Trophoblast cell (in vitro differentiated cells and primary cell): ENCODE results near the gene CRYAA.

ENCODE experiments used
- DNase-seq, 2 donors: peaks; one replicate each; pipeline ENCODE4 v3.0.0-alpha.2; 2016
- H2AFZ ChIP-seq: 2 replicates; pipeline ENCODE4 v1.6.1; 2013; ENCODE audit warnings: low read length, moderate library complexity, mild to moderate bottlenecking; ENCODE audit not compliant: insufficient read depth, poor library complexity
- H2AK5ac ChIP-seq: 2 replicates; pipeline ENCODE4 v1.6.1; 2013; ENCODE audit warnings: mild to moderate bottlenecking, low read length
- H2BK120ac ChIP-seq: 2 replicates; pipeline ENCODE4 v1.6.1; 2013; ENCODE audit warnings: low read length, mild to moderate bottlenecking, moderate library complexity; ENCODE audit not compliant: insufficient read depth, poor library complexity
- H2BK12ac ChIP-seq: 2 replicates; pipeline ENCODE4 v1.6.1; 2013; ENCODE audit warnings: mild to moderate bottlenecking, low read length, moderate library complexity
- H2BK5ac ChIP-seq: 2 replicates; pipeline ENCODE4 v1.6.1; 2013; ENCODE audit warnings: low read length, low read depth, moderate library complexity, mild to moderate bottlenecking; ENCODE audit not compliant: poor library complexity
- H3K14ac ChIP-seq: 2 replicates; pipeline ENCODE4 v1.6.1; 2013; ENCODE audit warnings: mild to moderate bottlenecking, low read length
- H3K18ac ChIP-seq: 2 replicates; pipeline ENCODE4 v1.6.1; 2013; ENCODE audit warnings: mild to moderate bottlenecking, low read length
- H3K23ac ChIP-seq: 2 replicates; pipeline ENCODE4 v1.6.1; 2013; ENCODE audit warnings: low read length
- H3K27ac ChIP-seq: 2 replicates; pipeline ENCODE4 v1.5.1; 2013; ENCODE audit warnings: low read depth, mild to moderate bottlenecking, inconsistent platforms, low read length, moderate library complexity
- H3K27me3 ChIP-seq: 2 replicates; pipeline ENCODE4 v1.6.1; 2013; ENCODE audit warnings: inconsistent platforms, mild to moderate bottlenecking, low read length, moderate library complexity; ENCODE audit not compliant: insufficient read depth
- H3K36me3 ChIP-seq, 2 experiments: 1 replicate in 1 of 2; 2 replicates in 1 of 2; pipeline ENCODE4 v1.6.1; 2013; ENCODE audit warnings: low read length in 2 of 2, mild to moderate bottlenecking in 2 of 2, moderate library complexity in 1 of 2; ENCODE audit not compliant: insufficient read depth in 2 of 2, control insufficient read depth in 1 of 2
- H3K4ac ChIP-seq: 2 replicates; pipeline ENCODE4 v1.6.1; 2013; ENCODE audit warnings: low read depth, mild to moderate bottlenecking, low read length, moderate library complexity
- H3K4me1 ChIP-seq, 2 experiments: 1 replicate in 1 of 2; 2 replicates in 1 of 2; pipeline ENCODE4 v1.6.1; 2013; ENCODE audit warnings: low read length in 2 of 2, mild to moderate bottlenecking in 2 of 2, moderate library complexity in 1 of 2; ENCODE audit not compliant: insufficient read depth in 2 of 2, control insufficient read depth in 1 of 2
- H3K4me2 ChIP-seq: 2 replicates; pipeline ENCODE4 v1.6.1; 2013; ENCODE audit warnings: inconsistent platforms, mild to moderate bottlenecking, low read length, moderate library complexity
- H3K4me3 ChIP-seq: 2 replicates; pipeline ENCODE4 v1.5.1; 2013; ENCODE audit warnings: mild to moderate bottlenecking, low read depth, low read length, inconsistent platforms
- H3K79me1 ChIP-seq: one replicate; pipeline ENCODE4 v1.6.1; 2013; ENCODE audit warnings: low read length
- H3K79me2 ChIP-seq: 2 replicates; pipeline ENCODE4 v1.6.1; 2013; ENCODE audit warnings: low read length, mild to moderate bottlenecking; ENCODE audit not compliant: control insufficient read depth, insufficient read depth, poor library complexity
- H3K9ac ChIP-seq: 2 replicates; pipeline ENCODE4 v1.6.1; 2013; ENCODE audit warnings: mild to moderate bottlenecking, low read length
- H3K9me3 ChIP-seq: 2 replicates; pipeline ENCODE4 v1.6.1; 2013; ENCODE audit warnings: low read depth, mild to moderate bottlenecking, control low read depth, inconsistent platforms, low read length; ENCODE audit not compliant: insufficient read depth
- H4K12ac ChIP-seq: 2 replicates; pipeline ENCODE4 v1.6.1; 2013; ENCODE audit warnings: low read depth, mild to moderate bottlenecking, low read length, moderate library complexity
- H4K8ac ChIP-seq: 2 replicates; pipeline ENCODE4 v1.6.1; 2013; ENCODE audit warnings: low read depth, mild to moderate bottlenecking, low read length, moderate library complexity
- H4K91ac ChIP-seq: one replicate; pipeline ENCODE4 v1.6.1; 2013; ENCODE audit warnings: low read depth, mild to moderate bottlenecking, low read length, moderate library complexity
- WGBS: extraction: QIAGEN DNeasy Blood & Tissue Kit; methylation state at CpG from one replicate; pipeline ENCODE4 v1.1.7; 2013; ENCODE audit warnings: missing lambda C conversion rate; ENCODE audit not compliant: insufficient read length, insufficient coverage; ENCODE audit errors: extremely low coverage; 5-methylcytosine and 5-hydroxymethylcytosine counted together

The CRYAA gene

DNA sequence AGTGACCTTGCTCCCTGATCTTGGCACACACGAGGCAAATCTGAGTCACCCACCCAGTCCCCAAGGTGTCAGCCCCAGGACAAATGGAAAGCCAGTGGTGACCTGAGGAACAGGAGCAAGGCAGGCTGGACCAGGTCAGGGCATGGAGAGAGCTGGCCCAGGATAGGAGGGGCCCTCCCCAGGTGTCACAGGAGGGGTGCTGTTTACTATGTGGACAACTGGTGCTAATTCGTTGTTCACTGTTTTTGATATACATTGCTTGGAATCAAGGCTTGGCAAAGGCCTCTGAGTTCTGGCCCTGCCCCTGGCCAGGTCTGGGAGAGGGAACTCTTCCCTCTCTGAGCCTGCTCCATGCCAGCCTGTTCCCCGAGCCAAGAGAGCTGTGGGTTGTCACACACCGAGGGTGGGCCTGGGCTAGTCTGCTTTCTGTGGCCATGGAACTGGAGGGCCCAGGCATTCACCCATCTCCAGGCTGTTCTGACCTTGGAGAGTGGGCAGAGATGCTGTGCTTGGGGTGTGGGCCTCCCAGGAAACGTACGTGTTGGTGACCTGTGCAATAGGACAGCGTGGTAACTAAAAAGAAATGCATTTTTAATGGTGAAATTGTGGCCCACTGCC, 41.8 kb downstream of the CRYAA start:
- Histone ChIP-seq H3K36me3 (no peaks in the 10 kb centered on the region), H3K4me2 (no peak overlapping the region), H3K23ac (no peak overlapping the region), H3K27me3 (no peaks in the 10 kb centered on the region), H2BK5ac (no peak overlapping the region), H3K9me3 (peaks cover 8% of the 10 kb centered on the region), H2AFZ (no peak overlapping the region), H3K4me1 (no peaks in the 10 kb centered on the region), H3K79me1 (no peaks in the 10 kb centered on the region), H2BK12ac (no peak overlapping the region), H4K8ac (no peak overlapping the region), H3K18ac (no peak overlapping the region), H4K12ac (no peak overlapping the region), H3K4ac (no peak overlapping the region), H3K9ac (no peak overlapping the region), H4K91ac (no peak overlapping the region), H3K79me2 (no peaks in the 10 kb centered on the region), H3K4me3 (no peak overlapping the region), H3K27ac (no peak overlapping the region), H2BK120ac (no peak overlapping the region), H3K14ac (no peak overlapping the region), H2AK5ac (no peak overlapping the region)
- no CpG with 5 or more reads among the region's 7 CpGs for WGBS
- no peak for DNase-seq

- H3K18ac ChIP-seq: no peak overlapping the region
- no peak overlapping the region for H2AFZ ChIP-seq
- no peak overlapping the region for H2BK12ac ChIP-seq
- H4K12ac ChIP-seq: no peak overlapping the region
- no peak overlapping the region for H3K4ac ChIP-seq
- no peak overlapping the region for H3K9ac ChIP-seq
- H4K8ac ChIP-seq: no peak overlapping the region
- no peak overlapping the region for H3K4me3 ChIP-seq
- no peak overlapping the region for H2BK5ac ChIP-seq
- H3K79me1 ChIP-seq: no peaks in the 10 kb centered on the region
- no peaks in the 10 kb centered on the region for H3K36me3 ChIP-seq
- H3K79me2 ChIP-seq: no peaks in the 10 kb centered on the region
- H3K4me2 ChIP-seq: no peak overlapping the region
- no peak for DNase-seq
- H3K4me1 ChIP-seq: no peaks in the 10 kb centered on the region
- no peak overlapping the region for H2BK120ac ChIP-seq
- H3K9me3 ChIP-seq: peaks cover 8% of the 10 kb centered on the region
- no peak overlapping the region for H4K91ac ChIP-seq
- 100% methylated on average over 1 of the region's 21 CpGs for WGBS
- no peak overlapping the region for H3K14ac ChIP-seq
- H3K23ac ChIP-seq: no peak overlapping the region
- H2AK5ac ChIP-seq: no peak overlapping the region
- no peaks in the 10 kb centered on the region for H3K27me3 ChIP-seq
- H3K27ac ChIP-seq: no peak overlapping the region
Measured at GRCh38 chr21:43211072-43211759, 42.4 kb downstream of the CRYAA start.

- H3K4me3 ChIP-seq: no peak overlapping the region
Measured at GRCh38 chr21:43211760-43212115, 42.9 kb downstream of the CRYAA start.

More at GRCh38 chr21:43211760-43212115, 42.9 kb downstream of the CRYAA start:
- no peak for DNase-seq
- H3K79me1 ChIP-seq: no peaks in the 10 kb centered on the region
- no CpG with 5 or more reads among the region's 7 CpGs for WGBS
- H2AFZ ChIP-seq: no peak overlapping the region
- H3K18ac ChIP-seq: no peak overlapping the region
- no peaks in the 10 kb centered on the region for H3K36me3 ChIP-seq
- no peaks in the 10 kb centered on the region for H3K4me1 ChIP-seq
- H4K12ac ChIP-seq: no peak overlapping the region
- H3K14ac ChIP-seq: no peak overlapping the region
- no peak overlapping the region for H3K9ac ChIP-seq
- H4K91ac ChIP-seq: no peak overlapping the region
- H3K9me3 ChIP-seq: peaks cover 8% of the 10 kb centered on the region
- no peaks in the 10 kb centered on the region for H3K27me3 ChIP-seq
- H2BK120ac ChIP-seq: no peak overlapping the region
- no peak overlapping the region for H3K4me2 ChIP-seq
- H2AK5ac ChIP-seq: peak overlapping the region; percentile 38
- no peaks in the 10 kb centered on the region for H3K79me2 ChIP-seq
- H2BK12ac ChIP-seq: no peak overlapping the region
- H3K4ac ChIP-seq: no peak overlapping the region
- no peak overlapping the region for H2BK5ac ChIP-seq
- H3K23ac ChIP-seq: no peak overlapping the region
- H4K8ac ChIP-seq: no peak overlapping the region
- no peak overlapping the region for H3K27ac ChIP-seq
